GM10847 (cell line): Measurements from ENCODE around the gene HPSE2.

Experiments used
- POLR2A ChIP-seq: IDR thresholded peaks from 2 replicates; pipeline ENCODE4 v1.6.1; 2011; ENCODE audit not compliant: insufficient read length; ENCODE audit errors: extremely low read depth

HPSE2 gene

DNA sequence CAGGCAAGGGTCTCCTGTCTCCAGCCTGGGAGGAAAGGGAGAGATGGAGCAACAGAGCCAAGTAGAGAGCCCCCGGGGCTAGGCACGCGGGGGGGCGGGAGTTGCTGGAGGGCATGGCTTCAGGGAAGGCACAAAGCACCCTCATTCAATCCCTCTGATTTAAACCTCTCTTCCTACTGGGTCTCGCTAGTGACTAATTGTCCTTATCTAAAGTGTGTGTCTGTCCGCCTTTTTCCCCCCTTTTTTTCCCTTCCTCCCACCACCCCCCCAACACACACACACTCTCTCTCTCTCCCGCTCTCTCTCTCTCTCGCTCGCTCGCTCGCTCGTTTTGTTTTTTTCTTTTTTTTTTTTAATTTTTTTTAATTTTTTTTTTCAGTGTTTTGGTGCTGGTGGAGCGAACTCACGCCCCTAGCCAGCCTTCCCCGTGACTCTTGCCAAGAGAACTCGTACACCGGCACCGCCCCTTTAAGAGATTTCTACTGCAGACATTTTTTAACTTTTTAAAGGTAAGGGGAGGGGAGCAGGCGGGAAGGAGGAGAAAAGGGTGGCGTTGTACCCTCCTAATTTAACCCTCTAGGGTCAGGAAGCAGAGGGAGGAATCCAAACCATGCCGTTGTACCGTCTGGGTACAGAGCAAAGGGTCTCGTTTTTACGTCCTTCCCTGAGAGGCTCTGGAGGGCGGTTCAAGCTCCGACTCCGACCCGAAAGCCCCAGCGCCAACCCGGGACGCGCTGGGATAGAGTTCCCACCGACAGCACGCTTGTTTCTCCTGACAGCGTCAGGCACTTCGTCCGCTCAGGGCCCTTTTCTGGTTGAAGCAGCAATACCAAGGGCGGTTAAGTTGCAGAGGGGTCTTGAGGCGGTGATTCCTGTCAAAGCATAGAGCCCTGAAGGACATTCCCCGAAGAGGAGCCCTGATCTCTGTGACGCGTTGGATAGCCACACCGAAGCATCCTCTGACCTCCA lies at the start of gene HPSE2:
Gene HPSE2 (minus strand): TSS at position 195 of the 969 bp plus-strand sequence.
- no peak for TF ChIP-seq POLR2A

DNA sequence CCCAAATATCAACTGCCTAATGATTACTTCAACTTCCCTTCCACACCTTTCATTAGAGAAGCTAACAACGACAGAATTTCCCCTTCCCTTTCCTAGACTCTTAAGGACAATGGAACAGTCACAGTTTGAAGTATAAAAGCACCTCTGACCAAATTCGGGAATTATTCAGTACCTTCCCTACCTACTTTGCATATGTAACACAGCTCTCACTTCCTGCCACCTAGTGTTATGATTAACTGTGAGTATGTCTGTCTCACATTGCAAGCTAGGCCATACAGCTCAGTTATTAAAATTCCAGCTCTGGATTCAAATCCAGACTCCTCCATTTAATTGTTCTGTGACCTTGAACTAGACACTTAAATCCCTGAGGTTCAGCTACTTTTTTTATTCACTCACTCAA lies 44.8 kb upstream of the HPSE2 start:
- no peak for TF ChIP-seq POLR2A

DNA sequence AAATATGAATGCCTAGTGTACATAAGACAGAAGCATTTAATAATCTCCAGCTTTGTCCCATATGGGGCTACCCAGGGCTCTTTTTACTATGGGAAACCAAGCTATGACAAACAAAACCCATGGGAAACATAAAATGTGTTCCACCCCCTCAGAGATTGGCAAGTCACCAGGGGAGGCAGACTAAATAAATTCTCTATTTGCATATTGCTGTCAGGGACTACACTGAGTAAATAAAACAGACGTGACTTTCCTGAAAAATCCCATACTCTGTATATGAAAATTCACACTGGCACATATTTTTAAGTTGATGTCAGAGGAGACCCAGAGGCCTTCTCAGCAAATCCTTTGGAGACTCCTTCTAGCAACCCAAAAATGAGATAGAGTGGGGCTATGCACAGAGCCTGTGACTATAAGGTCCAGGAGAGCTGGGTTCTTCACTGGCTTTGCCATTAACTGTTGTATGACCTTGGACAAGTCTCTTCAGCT lies 44.0 kb upstream of the HPSE2 start:
- TF ChIP-seq POLR2A: no peak

DNA sequence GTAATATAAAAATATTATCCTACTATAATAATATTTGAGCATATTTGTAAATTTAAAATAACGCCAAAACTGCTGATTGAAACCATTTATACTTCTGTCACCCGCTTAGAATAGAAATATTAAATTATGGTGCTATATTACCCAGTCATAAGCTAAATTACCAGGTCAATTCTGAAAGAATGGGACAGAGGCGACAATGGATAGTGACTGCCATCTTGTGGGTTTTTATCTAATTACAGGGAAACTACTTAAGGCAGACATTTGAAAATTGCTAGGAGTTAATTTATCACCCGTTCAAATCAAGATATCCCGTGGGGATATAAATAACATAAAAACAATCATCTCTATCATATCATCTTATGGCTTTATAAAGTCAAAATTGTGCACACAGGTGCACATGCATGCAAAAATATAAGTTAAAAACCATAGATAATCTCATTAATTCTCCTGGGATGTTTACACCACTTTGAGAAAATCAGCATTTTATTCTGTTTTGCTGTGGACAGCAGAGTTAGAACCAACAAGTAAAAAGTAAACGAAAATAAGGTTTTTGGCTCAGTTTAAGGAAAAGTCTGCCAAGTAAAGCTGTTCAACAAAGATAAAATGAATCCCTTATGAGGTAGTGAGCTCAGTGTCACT lies 41.3 kb upstream of the HPSE2 start:
- no peak for TF ChIP-seq POLR2A

DNA sequence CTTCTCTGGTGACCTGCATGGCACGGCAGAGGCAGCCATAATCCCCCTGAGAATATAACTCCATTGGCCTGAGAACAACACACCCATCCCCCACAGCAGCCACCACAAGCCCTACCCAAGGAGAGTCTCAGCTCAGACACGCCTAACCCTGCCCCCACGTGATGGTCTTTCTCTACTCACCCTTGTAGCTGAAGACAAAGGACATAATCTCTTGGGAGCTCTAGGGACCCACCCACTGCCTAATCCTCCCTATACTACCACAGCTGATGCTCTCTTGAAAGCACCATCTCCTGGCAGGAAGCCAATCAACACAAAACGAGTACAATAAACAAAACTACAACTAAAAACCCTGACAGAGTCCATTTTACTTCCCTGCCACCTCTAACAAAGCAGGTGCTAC lies 30.7 kb upstream of the HPSE2 start:
- TF ChIP-seq POLR2A: no peak

DNA sequence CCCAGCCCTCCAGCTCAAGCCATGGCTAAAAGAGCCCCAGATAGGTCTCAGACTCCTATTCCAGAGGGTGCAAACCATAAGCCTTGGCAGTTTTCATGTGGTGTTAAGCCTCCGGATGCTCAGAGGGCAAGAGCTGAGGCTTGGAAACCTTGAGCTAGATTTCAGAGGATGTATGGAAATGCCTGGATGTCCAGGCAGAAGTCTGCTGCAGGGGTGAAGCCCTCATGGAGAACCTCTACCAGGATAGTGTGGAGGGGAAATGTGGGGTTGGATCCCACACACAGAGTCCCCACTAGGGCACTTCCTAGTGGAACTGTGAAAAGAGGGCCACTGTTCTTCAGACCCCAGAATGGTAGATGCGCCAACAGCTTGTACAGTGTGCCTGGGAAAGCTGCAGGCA lies 13.2 kb upstream of the HPSE2 start:
- no peak for TF ChIP-seq POLR2A

DNA sequence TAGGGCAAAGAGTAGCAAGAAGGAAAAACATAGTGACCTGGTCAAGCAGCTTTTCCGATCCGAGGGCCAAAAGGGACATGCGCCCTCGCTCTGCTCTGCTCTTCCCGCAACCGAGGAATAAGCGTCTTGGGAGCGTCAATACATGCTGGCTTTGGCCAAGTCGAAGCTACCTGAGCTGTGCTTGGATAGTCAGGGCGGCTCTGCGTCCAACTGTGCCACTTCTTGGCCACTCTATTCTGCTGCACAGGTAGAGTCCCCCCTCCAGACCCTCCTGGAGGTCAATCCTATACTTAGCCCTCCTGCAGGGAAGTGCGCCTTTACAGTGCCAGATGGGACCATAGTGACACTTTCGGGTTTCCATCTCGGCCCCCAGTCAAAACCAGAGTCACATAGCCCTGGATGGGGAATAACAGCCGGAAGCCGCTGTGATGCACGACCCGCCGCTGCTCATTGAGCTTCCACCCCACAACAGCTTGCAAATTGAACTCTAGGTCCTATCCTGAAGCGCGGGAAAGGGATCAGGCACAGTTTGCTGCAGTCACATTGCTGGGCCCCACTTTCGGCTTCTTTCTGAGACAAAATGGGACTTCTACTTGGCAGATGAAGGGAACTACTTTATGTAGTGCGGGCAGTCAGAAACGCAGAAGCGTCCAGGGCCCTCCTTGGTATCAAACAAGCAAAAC lies 1.1 kb upstream of the HPSE2 start:
- TF ChIP-seq POLR2A: no peak

DNA sequence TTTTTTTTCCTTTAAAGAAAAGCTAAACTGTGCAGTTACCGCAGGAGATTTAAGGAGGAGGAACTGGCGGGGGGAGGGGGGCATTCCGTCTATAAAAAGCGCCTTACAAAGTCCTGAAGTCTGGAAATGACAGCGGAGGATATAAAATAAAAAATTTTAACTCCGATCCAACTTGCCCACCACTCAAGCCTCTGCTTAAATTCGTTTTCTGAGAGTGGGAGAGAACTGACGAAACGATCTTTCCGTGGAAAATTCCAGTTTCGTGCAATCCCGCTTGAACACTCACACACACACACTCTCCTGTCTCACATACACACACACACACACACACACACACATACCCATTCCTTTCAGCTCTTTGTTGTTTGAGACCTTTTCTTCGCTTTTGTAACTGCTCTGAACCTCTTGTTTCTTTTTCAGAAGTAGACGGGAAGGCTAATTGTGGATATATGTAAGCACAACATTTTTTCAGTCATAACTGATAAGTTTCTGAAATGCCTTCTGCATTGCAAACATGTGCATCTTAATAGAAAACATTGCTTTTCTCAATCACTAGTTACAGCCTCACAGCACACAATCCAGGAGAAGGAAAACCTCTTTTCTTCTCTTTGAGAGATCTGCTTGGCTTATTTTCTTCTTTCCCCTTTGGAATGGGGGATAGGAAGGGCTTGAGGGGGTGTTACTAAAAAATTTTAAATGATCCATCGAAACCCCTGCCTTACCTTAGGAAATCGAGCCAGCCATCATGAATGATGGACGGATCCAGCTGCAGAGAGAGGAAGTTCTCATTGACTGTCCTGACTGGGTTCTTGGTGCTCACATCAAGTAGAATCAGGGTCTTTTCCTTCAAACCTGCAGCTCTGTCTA lies 628 bp downstream of the HPSE2 start:
- no peak for TF ChIP-seq POLR2A

DNA sequence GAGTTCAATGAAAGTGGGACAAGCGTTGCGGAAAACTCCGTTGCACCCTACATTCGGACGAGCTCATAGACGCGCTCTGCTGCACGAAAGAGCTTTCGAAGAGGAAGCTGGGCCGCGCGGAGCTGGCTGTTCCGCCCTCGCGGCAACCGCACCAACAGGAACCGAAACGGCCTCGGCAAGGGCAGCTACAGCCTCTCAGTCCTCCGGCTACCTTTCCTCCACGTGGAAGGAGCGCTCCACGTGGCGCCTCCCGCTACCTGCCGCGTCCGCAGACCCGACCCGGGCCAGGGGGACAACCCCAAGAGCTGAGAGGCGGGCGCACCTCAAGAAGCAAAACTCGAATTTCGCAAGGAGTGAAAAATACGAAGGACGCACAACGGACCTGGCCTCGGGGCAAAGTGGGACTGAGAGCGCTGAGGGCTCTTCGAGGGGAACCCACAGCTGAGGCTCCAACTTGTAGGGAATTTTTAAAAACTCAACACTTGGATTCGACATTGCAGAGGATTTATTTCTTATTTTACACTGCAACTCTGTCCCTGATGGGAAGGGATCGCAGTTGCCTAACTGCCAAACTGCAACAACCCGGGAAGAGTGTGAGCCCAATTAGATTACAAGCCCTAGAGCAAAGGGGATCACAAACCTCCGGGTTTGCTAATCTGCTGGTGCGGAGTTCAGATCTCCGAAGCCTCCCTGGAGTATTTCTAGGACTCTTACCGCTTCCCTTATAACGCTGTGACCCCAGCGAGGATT lies 1.4 kb downstream of the HPSE2 start:
- TF ChIP-seq POLR2A: no peak

DNA sequence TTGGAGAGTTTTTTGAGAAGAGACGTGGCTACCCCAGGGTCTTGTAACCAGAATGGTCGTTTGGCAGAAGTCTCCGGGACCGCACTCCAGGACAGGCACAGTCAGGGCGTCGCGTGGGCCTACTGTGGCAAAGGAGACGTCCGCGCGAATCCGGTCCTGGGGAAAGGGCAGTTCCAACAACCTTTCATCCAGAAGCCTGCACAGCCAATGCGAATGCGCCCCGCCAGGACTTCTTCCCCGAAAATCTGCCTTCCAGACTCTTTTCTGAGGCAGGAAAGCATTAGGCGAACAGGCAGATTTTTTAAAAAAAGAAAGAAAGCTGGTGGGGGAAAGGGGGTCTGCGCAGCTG lies 2.0 kb downstream of the HPSE2 start:
- no peak for TF ChIP-seq POLR2A

DNA sequence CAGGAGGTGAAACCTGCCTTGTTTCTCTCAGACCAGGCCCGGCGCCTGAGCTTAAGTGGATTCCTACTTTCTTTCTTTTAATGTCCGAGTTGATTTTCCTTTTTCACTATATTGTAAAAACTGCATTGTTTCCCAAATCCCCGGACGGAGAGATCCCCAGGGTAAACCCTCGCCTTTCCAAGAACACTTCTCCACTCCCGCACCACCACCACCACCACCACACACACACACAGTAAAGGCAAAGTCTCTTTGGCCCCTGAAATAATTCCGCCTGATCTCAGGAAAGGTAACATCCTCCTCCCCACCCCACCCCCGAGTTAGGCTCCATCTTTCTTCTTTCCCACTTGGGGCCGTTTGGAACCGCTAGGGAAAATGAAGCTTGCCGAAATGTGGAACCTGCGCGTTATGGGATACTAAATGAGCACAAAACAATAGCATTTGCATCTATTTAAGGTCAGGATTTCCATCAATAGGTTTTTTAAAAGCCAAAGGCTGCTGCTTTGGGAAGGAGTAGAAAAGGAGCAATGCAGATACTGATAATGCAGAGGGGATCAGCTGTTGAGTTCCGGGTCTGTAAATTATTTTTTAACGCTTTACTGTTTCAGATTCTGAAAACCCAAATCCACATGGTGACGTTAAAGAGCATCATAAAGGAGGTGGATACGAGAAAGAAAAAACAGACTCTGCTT lies 2.5 kb downstream of the HPSE2 start:
- TF ChIP-seq POLR2A: no peak

DNA sequence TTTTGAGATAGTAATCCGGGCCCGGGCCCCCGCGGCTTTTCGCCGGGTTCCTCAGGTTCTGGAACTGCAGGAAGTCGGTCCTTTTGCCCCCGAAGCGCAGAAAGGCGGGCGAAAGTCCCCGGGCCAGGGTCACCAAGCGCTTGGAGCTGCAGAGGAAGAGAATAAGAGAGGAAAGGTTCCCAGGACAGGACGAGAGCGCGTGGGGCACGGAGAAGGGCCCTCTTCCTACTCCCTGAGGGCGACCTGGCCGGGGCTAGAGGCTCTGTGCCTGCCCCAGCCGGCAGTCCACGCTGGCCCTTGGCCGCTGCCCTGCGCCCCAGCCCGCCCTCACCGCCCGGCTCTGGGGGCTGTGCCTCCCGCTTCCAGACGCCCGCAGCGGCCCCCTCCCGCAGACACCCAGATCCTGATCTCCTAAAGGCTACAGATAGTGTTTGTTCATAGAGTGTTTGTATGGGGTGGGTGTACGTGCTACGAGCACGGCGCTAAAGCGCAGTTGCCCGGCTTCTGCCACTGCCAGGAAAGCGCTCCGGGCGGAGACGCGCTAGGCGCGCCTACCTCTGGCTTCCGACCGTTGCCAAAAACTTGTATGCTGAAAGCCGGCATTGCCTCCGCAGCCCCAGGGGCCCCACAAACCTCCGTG lies 3.2 kb downstream of the HPSE2 start:
- no peak for TF ChIP-seq POLR2A

DNA sequence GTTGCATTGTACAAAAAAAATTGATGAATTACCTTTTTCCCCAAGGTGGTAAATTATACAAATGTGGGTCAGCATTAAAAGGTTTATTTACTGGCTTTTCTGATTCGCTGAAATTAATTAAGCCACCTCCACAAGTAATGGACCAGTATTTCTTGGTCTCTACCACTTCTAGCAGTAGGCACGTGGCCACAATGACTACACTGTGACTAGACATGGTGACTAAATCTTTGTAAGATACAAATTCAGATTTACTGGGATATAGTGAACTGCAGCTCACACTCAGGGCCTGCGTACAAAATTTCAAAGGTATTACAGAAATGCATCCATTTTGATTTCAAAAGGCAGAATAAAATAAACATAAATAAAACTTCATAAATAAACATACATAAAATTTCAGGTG lies 10.9 kb downstream of the HPSE2 start:
- TF ChIP-seq POLR2A: no peak
